GM12865 (cell line): ENCODE results near the gene KCTD14.

Experiments used
- DNase-seq: peaks from one replicate; pipeline ENCODE4 v3.0.0; 2010; ENCODE audit warnings: low read depth
- H3K4me3 ChIP-seq: 2 replicates; pipeline ENCODE4 v1.5.1; 2011; ENCODE audit warnings: mild to moderate bottlenecking, low read depth, low read length, control low read depth
- CTCF ChIP-seq: IDR thresholded peaks from 2 replicates; pipeline ENCODE4 v1.5.1; 2011; ENCODE audit warnings: low read length, control low read depth, low read depth, inconsistent platforms; ENCODE audit not compliant: insufficient read depth; ENCODE audit errors: missing control alignments

Gene KCTD14

GRCh38 chr11:78039391-78039918, 16.4 kb upstream of the KCTD14 start:
- H3K4me3 ChIP-seq, result no peak overlapping the region
- no peak for DNase-seq
- no peak for TF ChIP-seq CTCF

GRCh38 chr11:78038697-78039313, 15.7 kb upstream of the KCTD14 start:
- DNase-seq, result no peak
- no peak overlapping the region for H3K4me3 ChIP-seq
- no peak for TF ChIP-seq CTCF

- H3K4me3 ChIP-seq, result no peak overlapping the region
- no peak for TF ChIP-seq CTCF
- no peak for DNase-seq
These were observed 14.9 kb upstream of the KCTD14 start for GRCh38 chr11:78037825-78038620.

- TF ChIP-seq CTCF, result no peak
- DNase-seq, result no peak
- H3K4me3 ChIP-seq, result no peak overlapping the region
These were observed 14.0 kb upstream of the KCTD14 start for GRCh38 chr11:78037056-78037455.

GRCh38 chr11:78036313-78036712, 13.2 kb upstream of the KCTD14 start:
- no peak overlapping the region for H3K4me3 ChIP-seq
- DNase-seq, result no peak
- TF ChIP-seq CTCF, result no peak

GRCh38 chr11:78034623-78035022, 11.5 kb upstream of the KCTD14 start:
- no peak overlapping the region for H3K4me3 ChIP-seq
- TF ChIP-seq CTCF, result no peak
- DNase-seq, result peak; percentile 10
